ENCODE results near the gene PTGIS.
"Not testable (repeated sequence)": the region's sequence is repeated elsewhere in the genome, so short reads cannot be mapped to it uniquely, and the experiment has no call there.

Gene PTGIS

DNA sequence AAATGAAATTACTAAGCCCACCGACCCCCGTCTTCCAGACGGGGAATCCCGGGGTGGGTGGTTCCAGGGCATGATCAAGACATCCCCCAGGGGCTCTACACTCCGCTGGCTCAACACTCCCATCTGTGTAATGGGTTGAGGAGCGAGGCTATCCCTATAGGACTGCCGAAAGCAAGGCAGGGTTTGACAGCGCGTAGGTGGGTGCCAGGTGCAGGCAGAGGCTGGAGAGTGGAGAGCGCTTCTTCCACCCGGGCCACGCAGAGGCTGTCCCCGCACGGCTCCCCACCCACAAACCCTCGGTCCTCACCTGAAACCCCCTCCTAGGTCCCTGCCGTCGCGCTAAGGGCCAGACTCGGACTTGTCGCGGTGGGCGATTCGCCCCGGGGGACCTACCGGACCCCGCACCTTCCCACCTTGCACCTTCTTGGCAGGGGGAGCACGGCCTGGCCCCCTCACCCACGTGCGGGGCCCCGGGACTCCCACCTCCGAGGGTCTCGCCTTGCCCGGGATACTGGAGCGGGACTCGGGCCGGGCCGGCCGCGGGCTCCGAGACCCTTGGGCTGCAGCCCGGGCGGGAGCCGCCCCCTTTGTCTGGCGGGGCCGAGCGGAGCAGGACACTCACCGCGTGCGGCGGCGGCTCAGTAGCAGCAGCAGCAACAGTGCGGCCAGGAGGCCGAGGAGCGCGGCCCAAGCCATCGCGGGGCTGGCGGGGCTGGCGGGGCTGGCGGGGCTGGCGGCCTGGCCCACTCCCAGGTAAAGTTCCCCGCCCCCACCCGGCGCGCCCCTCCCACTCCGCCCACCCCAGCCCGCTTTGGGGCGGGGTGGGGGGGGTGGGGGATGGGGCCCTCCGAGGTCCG, at the start of gene PTGIS:
Gene PTGIS, minus strand, starts transcription at position 717 of the 857 bp plus-strand sequence. Its CDS starts 21 bp downstream, at position 696.
- DNase-seq (ENCODE audit: low read depth): no peak

DNA sequence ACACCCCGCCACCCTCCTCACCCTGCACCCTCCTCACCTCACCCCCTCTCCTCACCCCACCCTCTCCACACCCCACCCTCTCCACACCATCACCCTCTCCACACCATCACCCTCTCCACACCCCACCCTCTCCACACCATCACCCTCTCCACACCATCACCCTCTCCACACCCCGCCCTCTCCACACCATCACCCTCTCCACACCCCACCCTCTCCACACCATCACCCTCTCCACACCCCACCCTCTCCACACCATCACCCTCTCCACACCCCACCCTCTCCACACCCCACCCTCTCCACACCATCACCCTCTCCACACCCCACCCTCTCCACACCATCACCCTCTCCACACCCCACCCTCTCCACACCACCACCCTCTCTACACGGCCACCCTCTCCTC, 49.5 kb upstream of the PTGIS start:
- DNase-seq (ENCODE audit: low read depth): not testable (repeated sequence)

DNA sequence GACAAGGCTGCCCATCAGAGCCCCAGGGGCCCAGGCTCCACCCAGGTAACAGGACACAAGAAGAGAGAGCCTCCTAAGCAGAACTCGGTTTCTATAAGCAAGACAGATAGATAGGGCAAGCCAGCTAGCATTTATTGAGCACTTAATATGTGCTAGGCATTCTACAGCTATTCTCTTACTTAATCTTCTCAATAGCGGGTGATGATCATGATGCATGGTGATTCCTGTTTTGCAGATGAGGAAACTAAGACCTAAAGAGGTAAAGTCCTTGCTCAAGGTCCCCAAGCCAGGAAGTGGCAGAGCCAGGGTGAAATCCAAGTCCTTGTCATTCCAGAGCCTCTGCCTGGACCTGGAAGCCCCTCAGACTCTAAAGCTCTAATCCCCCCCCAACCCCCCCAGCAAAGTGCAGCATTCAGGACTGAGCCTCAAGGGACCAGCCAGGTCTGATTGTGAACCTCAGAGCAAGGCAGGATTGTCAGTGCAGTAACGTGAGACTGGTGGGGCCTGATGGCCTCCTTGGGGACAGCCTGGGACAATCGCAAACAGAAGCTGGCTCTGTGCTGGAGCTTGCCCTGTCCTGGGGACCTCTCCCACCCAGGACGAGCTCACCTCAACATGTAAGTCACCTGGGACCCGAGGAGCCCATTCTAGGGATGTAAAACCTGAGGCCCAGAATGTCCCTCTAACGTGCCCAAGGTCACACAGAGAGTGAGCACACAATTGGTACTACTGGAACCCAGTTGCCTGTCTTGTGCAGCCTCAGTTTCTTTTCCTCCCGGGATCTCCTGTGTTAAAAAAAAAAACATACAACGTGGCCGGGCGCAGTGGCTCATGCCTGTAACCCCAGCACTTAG, 48.4 kb upstream of the PTGIS start:
- no peak for DNase-seq (ENCODE audit: low read depth)

DNA sequence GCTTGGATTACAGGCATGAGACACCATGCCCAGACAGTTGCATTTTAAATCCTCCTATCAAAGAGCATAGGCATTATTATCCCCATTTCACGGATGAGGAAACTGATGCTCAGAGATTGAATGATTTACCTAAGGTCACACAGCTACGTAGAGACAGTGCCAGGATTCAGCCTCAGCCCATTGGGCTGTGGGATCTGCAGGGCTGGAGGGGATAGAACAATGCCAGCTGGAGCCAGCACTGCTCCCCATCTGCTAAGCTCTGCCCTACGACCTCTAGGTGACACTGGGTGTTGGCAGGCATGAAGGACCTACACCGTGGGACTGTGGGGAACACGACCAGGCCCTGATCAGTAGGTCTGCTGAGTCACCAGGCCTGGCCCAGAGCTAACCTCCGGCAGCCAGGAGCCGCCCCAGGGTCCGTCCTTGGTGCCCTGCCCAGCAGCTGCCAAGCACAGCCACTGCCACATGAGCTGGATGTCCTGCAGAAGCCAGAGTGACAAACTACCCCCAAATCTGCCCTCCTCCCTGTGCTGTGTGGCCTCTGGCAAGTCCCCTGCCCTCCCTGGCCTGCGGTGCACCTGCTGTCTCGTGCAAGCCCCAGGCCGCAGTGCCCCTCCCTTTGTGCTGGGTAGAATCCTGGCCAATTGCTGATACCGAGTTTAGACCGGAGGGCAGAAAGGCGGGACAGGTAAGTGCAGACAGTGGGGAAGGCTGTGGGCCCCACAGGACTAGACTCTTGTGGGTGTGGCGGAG, 47.6 kb upstream of the PTGIS start:
- no peak for DNase-seq (ENCODE audit: low read depth)

DNA sequence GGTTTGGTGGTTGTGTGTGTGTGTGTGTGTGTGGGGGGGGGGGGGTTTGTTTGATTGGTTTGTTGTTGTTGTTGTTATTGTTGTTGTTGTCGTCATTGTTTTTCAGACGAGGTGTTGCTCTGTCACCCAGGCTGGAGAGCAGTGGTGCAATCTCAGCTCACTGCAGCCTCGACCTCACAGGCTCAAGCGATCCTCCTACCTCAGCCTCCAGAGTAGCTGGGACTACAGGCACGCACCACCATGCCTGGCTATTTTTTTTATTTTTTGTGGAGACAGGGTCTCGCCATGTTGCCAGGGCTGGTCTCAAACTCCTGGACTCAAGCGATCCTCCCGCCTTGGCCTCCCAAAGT, 47.1 kb upstream of the PTGIS start:
- DNase-seq (ENCODE audit: low read depth): not testable (repeated sequence)

DNA sequence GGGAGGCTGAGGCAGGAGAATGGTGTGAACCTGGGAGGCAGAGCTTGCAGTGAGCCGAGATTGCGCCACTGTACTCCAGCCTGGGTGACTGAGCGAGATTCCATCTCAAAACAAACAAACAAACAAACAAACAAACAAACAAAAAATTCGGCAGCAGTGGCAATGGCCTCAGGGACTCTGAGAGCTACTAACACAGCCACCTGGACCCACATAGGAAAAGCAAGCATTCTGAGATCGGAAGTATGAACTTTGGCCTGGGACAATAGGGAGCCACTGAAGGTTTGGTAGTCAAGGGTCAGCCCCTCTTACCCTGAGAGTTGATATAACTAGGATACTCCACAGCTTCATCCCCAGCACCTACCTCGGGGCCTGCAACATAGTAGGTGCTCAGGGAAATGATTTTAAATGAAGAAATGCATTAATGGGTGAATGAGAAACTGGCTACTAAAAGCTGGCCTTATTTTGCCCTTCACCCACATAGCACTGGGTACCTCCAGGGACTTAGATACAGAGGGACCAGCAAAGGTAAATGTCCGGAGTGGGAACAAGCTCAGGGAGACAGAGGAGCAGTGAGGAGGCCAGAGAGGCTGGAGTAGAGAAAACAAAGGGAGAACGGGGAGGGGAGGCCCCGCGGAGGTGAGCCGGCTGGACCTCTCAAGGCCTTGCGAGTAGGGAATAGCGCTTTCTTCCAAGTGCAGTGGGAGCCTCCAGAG, 46.6 kb upstream of the PTGIS start:
- no peak for DNase-seq (ENCODE audit: low read depth)

DNA sequence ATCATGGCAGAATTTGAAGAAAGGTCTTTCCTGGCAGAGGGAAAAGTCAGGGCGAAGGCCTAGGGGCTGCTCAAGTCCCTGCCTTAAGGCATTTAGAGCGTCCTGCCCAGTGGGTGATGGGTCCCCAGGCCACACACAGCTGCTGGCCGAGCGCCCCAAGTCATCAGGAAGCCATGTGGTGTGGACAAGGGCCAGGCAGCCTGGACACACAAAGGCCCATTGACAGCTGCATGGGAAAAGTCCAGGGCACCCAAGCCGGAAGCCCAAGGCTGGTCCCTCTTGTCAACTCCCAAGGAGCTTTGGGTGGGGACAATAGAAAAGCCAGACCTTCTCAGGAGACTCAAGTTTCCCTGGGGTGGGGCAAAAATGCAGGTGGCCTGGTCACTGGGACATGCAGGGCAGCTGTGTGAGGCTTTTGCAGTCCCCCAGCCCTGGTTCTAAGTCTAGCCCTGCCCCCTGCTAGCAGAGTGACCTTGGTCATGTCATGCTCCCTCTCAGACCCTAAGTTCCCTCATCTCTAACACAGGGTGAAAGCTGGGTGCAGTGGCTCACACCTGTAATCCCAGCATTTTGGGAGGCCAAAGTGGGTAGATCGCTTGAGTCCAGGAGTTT, 44.3 kb upstream of the PTGIS start:
- no peak for DNase-seq (ENCODE audit: low read depth)

DNA sequence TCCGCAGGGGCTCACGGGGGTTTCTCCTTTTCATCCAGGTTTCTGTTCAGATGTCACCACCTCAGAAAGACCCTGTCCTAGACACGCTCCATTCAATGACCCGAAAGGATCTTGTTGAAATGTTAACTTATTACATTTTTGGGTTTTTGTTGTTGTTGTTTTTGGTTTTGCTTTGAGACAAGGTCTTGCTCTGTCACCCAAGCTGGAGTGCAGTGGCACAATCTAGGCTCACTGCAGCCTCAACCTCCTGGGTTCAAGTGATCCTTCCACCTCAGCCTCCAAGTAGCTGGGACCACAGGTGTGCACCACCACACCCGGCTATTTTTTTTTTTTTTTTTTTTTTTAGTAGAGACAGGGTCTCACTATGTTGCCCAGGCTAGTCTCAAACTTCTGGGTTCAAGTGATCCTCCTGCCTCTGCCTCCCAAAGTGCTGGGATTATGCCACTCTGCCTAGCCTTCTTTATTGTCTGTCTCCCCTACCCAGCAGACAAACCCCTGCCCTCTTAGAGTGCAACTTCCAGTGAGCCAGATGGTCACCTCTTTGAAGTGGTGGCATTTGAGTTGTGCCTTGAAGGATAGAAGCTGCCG, 43.7 kb upstream of the PTGIS start:
- not testable (repeated sequence) for DNase-seq (ENCODE audit: low read depth)

DNA sequence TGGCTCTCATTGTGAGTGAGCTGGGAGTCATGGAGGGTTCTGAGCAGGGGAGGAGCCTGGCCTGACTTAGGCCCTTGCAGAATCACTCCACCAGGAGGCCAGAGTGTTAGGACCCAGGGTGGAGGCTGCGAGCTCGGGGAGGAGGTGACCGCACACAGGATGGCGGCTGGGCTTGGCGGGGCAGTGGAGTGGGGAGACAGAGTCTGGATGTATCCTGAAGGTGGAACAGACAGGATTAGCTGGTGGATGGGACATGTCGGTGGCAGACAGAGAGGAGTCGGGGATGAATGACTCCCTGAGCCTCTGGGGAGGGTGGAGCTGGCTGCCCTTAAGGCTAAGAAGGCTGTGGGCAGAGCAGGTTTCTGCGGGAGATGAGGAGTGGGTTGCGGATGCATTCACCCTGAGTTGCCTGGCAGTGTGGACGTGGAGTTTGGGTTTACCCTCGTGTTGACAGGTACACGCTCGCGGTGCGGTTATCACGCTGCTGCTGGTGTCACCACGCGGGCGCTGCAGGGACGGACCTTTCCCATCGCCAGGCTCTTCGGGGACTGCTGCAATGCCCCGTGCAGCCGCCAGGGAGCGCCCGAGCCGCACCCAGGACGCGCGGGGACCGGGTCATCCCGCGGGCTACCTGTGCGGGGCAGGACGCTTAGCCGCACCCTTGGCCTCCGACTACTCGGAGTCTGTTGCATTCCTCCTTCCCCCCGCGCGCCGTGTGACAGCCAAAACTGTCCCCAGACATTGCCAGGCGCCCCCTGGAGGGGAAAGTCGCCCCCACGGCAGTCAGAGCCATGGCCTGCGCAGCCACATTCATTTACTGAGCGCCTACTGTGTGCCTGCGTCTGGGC, 43.0 kb upstream of the PTGIS start:
- DNase-seq (ENCODE audit: low read depth): peak; percentile 52

DNA sequence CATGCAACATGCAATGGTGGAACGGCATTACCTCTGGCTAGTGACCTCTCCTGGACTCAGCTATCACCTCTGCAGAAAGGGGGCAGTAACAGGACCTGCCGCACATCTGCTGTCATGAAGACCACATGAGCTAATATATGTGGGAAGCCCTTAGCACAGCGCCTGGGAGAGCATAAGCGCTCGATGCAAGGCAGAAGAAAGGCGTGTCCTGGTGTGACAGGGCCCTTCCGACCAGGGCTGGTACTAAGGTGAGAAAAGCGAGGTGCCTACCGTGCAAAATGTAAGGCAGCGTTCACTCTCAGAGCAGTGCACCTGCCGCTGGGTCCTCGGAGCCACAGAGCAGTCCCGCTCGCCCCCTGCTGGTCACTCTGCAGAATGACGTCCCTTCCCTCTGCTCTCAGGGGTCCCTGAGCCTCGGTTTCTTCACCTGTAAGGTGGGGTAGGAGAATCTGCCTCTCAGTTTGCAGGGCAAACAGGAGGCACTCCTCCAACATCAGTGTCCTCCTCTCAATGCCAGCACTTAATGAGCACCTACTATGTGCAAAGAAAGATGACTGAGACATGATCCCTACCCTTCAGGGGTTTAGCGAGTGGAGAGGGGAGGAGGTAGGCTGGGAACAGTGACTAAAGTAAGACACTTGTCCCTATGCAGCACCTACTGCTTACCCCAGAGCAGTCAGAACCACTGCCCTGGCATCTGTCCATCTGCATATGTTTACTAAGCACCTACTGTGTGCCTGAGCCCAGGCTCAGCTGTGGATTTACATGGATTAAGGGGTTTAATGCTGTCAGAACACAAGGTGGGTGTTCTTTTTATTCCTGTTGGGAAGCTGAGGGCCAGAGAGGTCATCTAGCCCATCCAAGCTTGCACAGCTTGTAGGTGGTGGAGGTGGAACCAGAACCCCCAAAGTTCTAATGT, 41.1 kb upstream of the PTGIS start:
- DNase-seq (ENCODE audit: low read depth): peak; percentile 49

DNA sequence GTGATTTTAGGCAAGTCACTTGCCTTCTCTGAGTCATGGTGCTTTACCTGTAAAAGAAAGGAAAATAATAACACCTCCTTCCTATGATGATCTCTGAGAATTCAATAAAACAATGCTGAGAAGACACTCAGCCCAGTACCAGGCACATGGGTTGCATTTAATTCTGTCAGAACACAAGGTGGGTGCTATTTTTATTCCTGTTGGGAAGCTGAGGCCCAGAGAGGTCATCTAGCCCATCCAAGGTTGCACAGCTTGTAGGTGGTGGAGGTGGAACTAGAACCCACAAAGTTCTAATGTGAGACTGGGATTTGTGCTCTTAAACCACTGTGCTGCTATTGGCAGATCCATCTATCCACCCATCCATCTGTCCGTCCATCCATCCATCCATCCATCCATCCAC, 39.6 kb upstream of the PTGIS start:
- DNase-seq (ENCODE audit: low read depth): no peak

DNA sequence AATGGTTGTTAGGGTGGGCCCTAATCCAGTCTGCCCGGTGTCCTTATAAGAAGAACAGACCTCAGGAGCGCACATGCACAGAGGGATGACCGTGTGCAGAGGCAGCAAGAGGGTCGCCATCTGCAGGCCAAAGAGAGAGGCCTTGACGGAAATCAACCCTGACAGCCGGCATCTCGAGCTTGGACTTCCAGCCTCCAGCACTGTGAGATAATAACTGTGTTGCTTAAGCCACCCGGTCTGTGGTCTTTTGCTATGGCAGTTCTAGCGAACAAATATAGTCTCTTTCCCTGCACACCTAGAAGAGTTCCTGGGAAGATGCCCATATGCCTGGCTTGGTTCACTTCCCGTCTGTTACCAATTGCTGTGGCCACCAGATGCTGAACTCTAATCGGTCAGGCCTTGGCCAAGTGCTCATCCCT, 35.3 kb upstream of the PTGIS start:
- no peak for DNase-seq (ENCODE audit: low read depth)

DNA sequence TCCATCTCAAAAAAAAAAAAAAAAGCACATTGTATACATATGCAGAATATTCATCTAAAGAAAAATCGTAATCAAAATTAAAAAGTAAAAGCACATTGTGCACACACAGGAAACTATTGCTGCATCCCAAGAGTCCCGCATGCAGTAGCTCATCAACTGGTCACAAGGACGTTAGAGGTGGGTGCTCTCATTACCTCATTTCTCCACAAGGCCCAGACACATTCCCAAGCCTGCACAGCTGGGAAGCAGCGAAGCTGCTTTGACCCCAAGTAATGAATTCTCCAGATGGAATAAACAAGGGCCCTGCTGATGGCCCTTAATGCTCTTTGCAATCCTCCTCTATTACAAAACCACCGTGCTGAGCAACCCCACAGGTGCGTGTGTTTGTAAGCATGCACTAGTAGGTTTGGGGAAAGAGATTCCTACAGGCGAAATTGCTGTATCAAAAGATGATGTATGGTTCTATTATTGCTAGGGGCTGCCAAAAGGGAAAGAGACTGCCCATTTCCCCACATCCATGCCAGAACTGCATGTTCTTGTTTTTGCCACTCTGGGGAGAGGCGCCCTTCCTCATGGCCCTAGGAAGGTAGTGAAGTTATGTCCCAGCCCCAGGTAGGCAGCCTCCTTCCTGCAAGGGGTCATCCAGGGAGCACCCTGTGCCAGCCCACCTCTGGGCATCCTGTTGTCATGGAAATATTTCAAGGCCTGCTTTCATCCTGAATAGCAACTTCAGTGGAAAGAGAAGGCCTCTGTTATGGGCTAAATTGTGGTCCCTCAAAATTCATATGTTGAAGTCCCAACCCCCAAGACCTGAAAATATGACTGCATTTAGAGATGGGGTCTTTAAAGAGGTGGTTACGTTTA, 34.6 kb upstream of the PTGIS start:
- no peak for DNase-seq (ENCODE audit: low read depth)

DNA sequence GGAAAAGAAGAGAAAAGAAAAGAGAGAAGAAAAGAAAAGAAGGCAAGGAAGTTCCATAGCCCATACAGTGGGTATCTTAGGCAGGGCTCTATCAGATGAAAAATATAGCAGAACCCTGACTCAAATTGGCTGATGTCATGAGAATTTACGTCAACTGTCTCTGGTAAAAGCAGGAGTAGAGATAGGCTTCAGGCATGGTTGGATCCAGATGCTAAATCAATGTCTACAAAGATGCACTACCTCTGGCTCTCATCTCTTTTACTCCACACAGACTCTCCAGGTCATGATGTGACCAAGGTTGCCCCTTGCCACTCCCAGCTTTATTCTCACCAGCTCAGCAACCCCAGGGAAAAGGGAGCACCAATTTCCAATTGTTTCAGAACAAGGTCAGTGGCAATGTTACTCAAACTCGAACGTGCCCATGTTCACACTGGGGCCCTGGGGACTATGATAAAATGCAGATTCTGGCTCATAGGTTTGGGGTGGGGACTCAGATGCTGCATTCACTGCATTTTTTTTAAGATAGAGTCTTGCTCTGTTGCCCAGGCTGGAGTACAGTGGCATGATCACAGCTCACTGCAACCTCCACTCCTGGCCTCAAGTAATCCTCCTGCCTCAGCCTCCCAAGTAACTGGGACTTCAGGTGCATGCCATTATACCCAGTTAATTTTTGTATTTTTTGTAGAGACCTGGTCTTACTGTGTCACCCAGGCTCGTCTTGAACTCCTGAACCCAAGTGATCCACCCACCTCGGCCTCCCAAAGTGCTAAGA, 33.4 kb upstream of the PTGIS start:
- DNase-seq (ENCODE audit: low read depth): no peak

DNA sequence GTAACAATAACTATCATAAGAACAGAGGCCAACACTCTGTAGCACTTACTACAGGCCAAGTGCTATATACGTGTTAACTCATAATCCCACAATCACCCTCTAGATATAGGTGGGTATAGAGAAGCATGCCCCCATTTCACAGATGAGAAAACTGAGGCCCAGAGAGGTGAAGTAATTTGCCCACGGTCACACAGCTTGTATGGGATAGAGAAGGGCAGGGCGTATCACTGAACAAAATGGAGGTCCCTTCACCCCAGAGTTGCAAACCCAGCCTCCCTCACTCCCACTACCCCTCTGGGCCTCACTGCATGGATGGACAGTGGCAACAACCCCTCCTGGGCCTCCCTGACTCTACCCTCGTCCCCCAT, 31.8 kb upstream of the PTGIS start:
- DNase-seq (ENCODE audit: low read depth): no peak

DNA sequence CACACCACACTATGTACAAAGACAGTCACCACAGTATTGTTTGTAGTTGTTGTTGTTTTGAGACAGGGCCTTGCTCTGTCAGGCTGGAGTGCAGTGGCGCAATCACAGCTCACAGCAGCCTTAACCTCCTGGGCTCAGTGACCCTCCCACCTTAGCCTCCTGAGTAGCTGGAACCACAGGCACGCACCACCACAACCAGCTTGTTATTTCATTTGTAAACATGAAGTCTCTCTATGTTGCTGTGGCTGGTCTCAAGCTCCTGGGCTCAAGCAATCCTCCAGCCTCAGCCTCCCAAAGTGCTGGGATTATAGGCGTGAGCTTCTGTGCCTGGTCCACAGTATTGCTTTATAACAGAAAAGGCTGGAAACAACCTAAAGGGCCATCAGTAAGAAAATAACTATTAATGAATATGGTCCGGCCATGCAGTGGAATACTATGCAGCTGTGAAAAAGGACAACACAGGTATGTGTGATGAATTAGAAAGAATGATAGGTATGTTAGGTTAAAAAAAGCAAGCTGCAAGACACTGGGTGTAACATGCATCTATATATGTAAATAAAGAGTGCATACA, 30.0 kb upstream of the PTGIS start:
- DNase-seq (ENCODE audit: low read depth): no peak

Measured in stimulated activated CD8-positive, alpha-beta memory T cell treated with anti-CD3 and anti-CD28 coated beads, Interleukin-12 subunit alpha, Interleukin-12 subunit beta, amount 100 ng/mL, for 4 hours (primary cell).